Measurements from ENCODE around the gene PDE4B. TPM values are rescaled to one million over a fixed set of nuclear protein-coding genes. Genes with fewer than 3 reads are reported as not detected.

Gene PDE4B
- total and polyA plus RNA-seq, 9 of the 15 experiments (the other 6 are each of a cell fraction or from before 2014, with no cell fraction given): 0.09 TPM; not detected in 8

DNA sequence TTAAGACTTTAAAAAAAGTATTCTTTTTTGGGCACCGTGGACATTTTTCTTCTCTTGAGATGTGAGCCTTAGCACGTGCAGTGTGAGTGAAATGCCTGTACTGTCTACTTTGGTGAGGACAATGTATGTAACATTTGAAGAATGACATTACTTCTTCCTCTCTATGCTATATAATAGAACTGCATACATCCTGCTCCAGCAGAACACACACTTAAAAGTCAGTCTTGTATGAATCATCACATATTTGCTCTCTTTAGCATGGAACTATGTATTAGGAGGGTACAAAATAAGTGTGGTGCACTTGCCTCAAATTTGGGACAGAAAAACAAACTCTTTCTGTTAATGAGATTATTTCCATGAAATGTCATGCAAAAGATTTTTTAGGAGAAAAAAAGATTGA lies 382.9 kb downstream of the PDE4B start (continued):
- TF ChIP-seq, protein P1, sequence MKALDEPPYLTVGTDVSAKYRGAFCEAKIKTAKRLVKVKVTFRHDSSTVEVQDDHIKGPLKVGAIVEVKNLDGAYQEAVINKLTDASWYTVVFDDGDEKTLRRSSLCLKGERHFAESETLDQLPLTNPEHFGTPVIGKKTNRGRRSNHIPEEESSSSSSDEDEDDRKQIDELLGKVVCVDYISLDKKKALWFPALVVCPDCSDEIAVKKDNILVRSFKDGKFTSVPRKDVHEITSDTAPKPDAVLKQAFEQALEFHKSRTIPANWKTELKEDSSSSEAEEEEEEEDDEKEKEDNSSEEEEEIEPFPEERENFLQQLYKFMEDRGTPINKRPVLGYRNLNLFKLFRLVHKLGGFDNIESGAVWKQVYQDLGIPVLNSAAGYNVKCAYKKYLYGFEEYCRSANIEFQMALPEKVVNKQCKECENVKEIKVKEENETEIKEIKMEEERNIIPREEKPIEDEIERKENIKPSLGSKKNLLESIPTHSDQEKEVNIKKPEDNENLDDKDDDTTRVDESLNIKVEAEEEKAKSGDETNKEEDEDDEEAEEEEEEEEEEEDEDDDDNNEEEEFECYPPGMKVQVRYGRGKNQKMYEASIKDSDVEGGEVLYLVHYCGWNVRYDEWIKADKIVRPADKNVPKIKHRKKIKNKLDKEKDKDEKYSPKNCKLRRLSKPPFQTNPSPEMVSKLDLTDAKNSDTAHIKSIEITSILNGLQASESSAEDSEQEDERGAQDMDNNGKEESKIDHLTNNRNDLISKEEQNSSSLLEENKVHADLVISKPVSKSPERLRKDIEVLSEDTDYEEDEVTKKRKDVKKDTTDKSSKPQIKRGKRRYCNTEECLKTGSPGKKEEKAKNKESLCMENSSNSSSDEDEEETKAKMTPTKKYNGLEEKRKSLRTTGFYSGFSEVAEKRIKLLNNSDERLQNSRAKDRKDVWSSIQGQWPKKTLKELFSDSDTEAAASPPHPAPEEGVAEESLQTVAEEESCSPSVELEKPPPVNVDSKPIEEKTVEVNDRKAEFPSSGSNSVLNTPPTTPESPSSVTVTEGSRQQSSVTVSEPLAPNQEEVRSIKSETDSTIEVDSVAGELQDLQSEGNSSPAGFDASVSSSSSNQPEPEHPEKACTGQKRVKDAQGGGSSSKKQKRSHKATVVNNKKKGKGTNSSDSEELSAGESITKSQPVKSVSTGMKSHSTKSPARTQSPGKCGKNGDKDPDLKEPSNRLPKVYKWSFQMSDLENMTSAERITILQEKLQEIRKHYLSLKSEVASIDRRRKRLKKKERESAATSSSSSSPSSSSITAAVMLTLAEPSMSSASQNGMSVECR (CRISPR knock-in tag; IDR thresholded peaks at IDR 0.05): no peak
- TF ChIP-seq ZNF212 (CRISPR knock-in tag; IDR thresholded peaks at IDR 0.05): no peak
- TF ChIP-seq ZNF766 (CRISPR knock-in tag; conservative IDR thresholded peaks at IDR 0.05): no peak
- no peak for TF ChIP-seq SP1 (CRISPR knock-in tag; IDR thresholded peaks at IDR 0.05)
- no peak for TF ChIP-seq PURB (CRISPR knock-in tag; IDR thresholded peaks at IDR 0.05; ENCODE audit: low read depth)
- TF ChIP-seq CHD7 (IDR thresholded peaks at IDR 0.05; ENCODE audit: low read depth, low read length): no peak
- TF ChIP-seq TFAM (CRISPR knock-in tag; conservative IDR thresholded peaks at IDR 0.05): no peak
- TF ChIP-seq L3MBTL2 (IDR thresholded peaks at IDR 0.05): no peak
- TF ChIP-seq TOE1 (IDR thresholded peaks at IDR 0.05; ENCODE audit: borderline replicate concordance): no peak
- no peak for TF ChIP-seq TOE1 (CRISPR knock-in tag; IDR thresholded peaks at IDR 0.05; ENCODE audit: borderline replicate concordance, low read depth)
- TF ChIP-seq HNRNPH1 (optimal IDR thresholded peaks at IDR 0.05; ENCODE audit: low read depth, low read length): no peak
- TF ChIP-seq ZNF77 (CRISPR knock-in tag; IDR thresholded peaks at IDR 0.05): no peak
- no peak for TF ChIP-seq NFE2 (IDR thresholded peaks at IDR 0.05; ENCODE audit: low read depth)
- TF ChIP-seq FOXK2 (conservative IDR thresholded peaks at IDR 0.05 in 1 of 2, IDR thresholded peaks at IDR 0.05 in 1 of 2; ENCODE audit: low read depth in 2 of 2): no peak
